H9 (cell line): ENCODE results near the gene ANKFY1. TPM values are rescaled to one million over a fixed set of nuclear protein-coding genes. Genes with fewer than 3 reads are reported as not detected.

Experiments
- DNase-seq: peaks from one replicate; pipeline ENCODE4 v3.0.0-alpha.2; 2017
- H2AFZ ChIP-seq: one replicate; pipeline ENCODE4 v1.6.1; 2013; ENCODE audit warnings: mild to moderate bottlenecking, low read length, control low read depth, moderate library complexity
- H2AK5ac ChIP-seq: 2 replicates; pipeline ENCODE4 v1.6.1; 2013; ENCODE audit warnings: low read length, control low read depth, mixed read lengths; ENCODE audit not compliant: insufficient read length
- H2BK120ac ChIP-seq: one replicate; pipeline ENCODE4 v1.6.1; 2013; ENCODE audit warnings: low read depth, mild to moderate bottlenecking, low read length, control low read depth, inconsistent platforms; ENCODE audit not compliant: poor library complexity, severe bottlenecking
- H2BK12ac ChIP-seq: 2 replicates; pipeline ENCODE4 v1.6.1; 2013; ENCODE audit warnings: low read length, control low read depth, mixed read lengths, low read depth; ENCODE audit not compliant: insufficient read length
- H2BK15ac ChIP-seq: 2 replicates; pipeline ENCODE4 v1.6.1; 2013; ENCODE audit warnings: low read depth, low read length, control low read depth
- H2BK20ac ChIP-seq: one replicate; pipeline ENCODE4 v1.6.1; 2013; ENCODE audit warnings: low read depth, mild to moderate bottlenecking, low read length, control low read depth, inconsistent platforms; ENCODE audit not compliant: poor library complexity, severe bottlenecking
- H2BK5ac ChIP-seq: 2 replicates; pipeline ENCODE4 v1.6.1; 2013; ENCODE audit warnings: low read length, control low read depth, mixed read lengths; ENCODE audit not compliant: insufficient read length
- H3K14ac ChIP-seq: 2 replicates; pipeline ENCODE4 v1.6.1; 2013; ENCODE audit warnings: low read length, control low read depth; ENCODE audit not compliant: insufficient read depth
- H3K18ac ChIP-seq: 2 replicates; pipeline ENCODE4 v1.6.1; 2013; ENCODE audit warnings: low read depth, mild to moderate bottlenecking, mixed read lengths, low read length, control low read depth; ENCODE audit not compliant: insufficient read length
- H3K23ac ChIP-seq: 2 replicates; pipeline ENCODE4 v1.6.1; 2013; ENCODE audit warnings: low read length, control low read depth, mixed read lengths, low read depth; ENCODE audit not compliant: insufficient read length
- H3K23me2 ChIP-seq: 2 replicates; pipeline ENCODE4 v1.6.1; 2013; ENCODE audit warnings: low read depth, mild to moderate bottlenecking, mixed read lengths, low read length, control low read depth; ENCODE audit not compliant: insufficient read length, poor library complexity, severe bottlenecking
- H3K27ac ChIP-seq: 2 replicates; pipeline ENCODE4 v1.5.1; 2013; ENCODE audit warnings: low read length, control low read depth, mixed read lengths, low read depth; ENCODE audit not compliant: insufficient read length
- H3K27me3 ChIP-seq: 2 replicates; pipeline ENCODE4 v1.6.1; 2013; ENCODE audit warnings: low read length, control low read depth, inconsistent platforms; ENCODE audit not compliant: insufficient read depth
- H3K4ac ChIP-seq: 2 replicates; pipeline ENCODE4 v1.6.1; 2013; ENCODE audit warnings: low read depth, mild to moderate bottlenecking, control low read depth, inconsistent platforms, low read length, moderate library complexity
- H3K4me1 ChIP-seq: 2 replicates; pipeline ENCODE4 v1.6.1; 2013; ENCODE audit warnings: low read length, control low read depth, inconsistent platforms; ENCODE audit not compliant: insufficient read depth
- H3K4me2 ChIP-seq: 2 replicates; pipeline ENCODE4 v1.6.1; 2013; ENCODE audit warnings: low read length, control low read depth, mixed read lengths; ENCODE audit not compliant: insufficient read length, insufficient read depth
- H3K56ac ChIP-seq: 2 replicates; pipeline ENCODE4 v1.6.1; 2013; ENCODE audit warnings: low read depth, mild to moderate bottlenecking, mixed read lengths, low read length, control low read depth; ENCODE audit not compliant: insufficient read length
- H3K79me1 ChIP-seq: 2 replicates; pipeline ENCODE4 v1.6.1; 2013; ENCODE audit warnings: low read depth, mild to moderate bottlenecking, moderate library complexity, low read length, control low read depth, inconsistent platforms; ENCODE audit not compliant: insufficient read depth, poor library complexity, severe bottlenecking
- H3K79me2 ChIP-seq: 2 replicates; pipeline ENCODE4 v1.6.1; 2013; ENCODE audit warnings: low read length, control low read depth, inconsistent platforms; ENCODE audit not compliant: insufficient read depth
- H3K9ac ChIP-seq: 2 replicates; pipeline ENCODE4 v1.6.1; 2013; ENCODE audit warnings: low read length, control low read depth, mixed read lengths; ENCODE audit not compliant: insufficient read length; ENCODE audit errors: extremely low read depth
- H3K9me3 ChIP-seq: one replicate; pipeline ENCODE4 v1.6.1; 2013; ENCODE audit warnings: low read depth, low read length, inconsistent platforms; ENCODE audit not compliant: control insufficient read depth
- H3T11ph ChIP-seq: one replicate; pipeline ENCODE4 v1.6.1; 2013; ENCODE audit warnings: mild to moderate bottlenecking, low read length, control low read depth, inconsistent platforms
- H4K20me1 ChIP-seq: one replicate; pipeline ENCODE4 v1.6.1; 2013; ENCODE audit not compliant: control insufficient read depth, insufficient read length, insufficient read depth
- H4K5ac ChIP-seq: 2 replicates; pipeline ENCODE4 v1.6.1; 2013; ENCODE audit warnings: low read depth, mild to moderate bottlenecking, mixed read lengths, low read length, control low read depth; ENCODE audit not compliant: insufficient read length
- H4K8ac ChIP-seq: replicated peaks from 2 replicates; pipeline ENCODE4 v1.6.1; 2013; ENCODE audit warnings: low read length, control low read depth, mixed read lengths, low read depth; ENCODE audit not compliant: insufficient read length
- H4K91ac ChIP-seq: 2 replicates; pipeline ENCODE4 v1.6.1; 2013; ENCODE audit warnings: low read depth, mild to moderate bottlenecking, moderate library complexity, mixed read lengths, low read length, control low read depth; ENCODE audit not compliant: insufficient read length
- H3K27ac Mint-ChIP-seq, 3 experiments: 2 replicates in 2 of 3; 3 replicates in 1 of 3; pipeline ENCODE4 v1.8.0; 2020 to 2021; ENCODE audit warnings: mixed read lengths in 3 of 3, mild to moderate bottlenecking in 1 of 3, moderate library complexity in 1 of 3
- H3K27me3 Mint-ChIP-seq: 2 replicates; pipeline ENCODE4 v1.8.0; 2021; ENCODE audit warnings: low read depth, mild to moderate bottlenecking, moderate library complexity, mixed read lengths
- H3K36me3 Mint-ChIP-seq, 3 experiments: 2 replicates in 2 of 3; 3 replicates in 1 of 3; pipeline ENCODE4 v1.8.0; 2020 to 2021; ENCODE audit warnings: low read depth in 3 of 3, mixed read lengths in 3 of 3; ENCODE audit not compliant: insufficient read depth in 1 of 3
- H3K4me1 Mint-ChIP-seq, 2 experiments: 2 replicates each; pipeline ENCODE4 v1.8.0; 2020; ENCODE audit warnings: mixed read lengths in 2 of 2
- H3K4me3 Mint-ChIP-seq, 2 experiments: 2 replicates in 1 of 2; 3 replicates in 1 of 2; pipeline ENCODE4 v1.8.0; 2020 to 2021; ENCODE audit warnings: mild to moderate bottlenecking in 2 of 2, mixed read lengths in 2 of 2, moderate library complexity in 1 of 2
- H3K9me3 Mint-ChIP-seq, 2 experiments: 2 replicates in 1 of 2; 3 replicates in 1 of 2; pipeline ENCODE4 v1.8.0; 2020; ENCODE audit warnings: mild to moderate bottlenecking in 2 of 2, mixed read lengths in 2 of 2, moderate library complexity in 1 of 2
- CTCF ChIP-seq: fragments of 200-600 bp; sonication (generic); conservative IDR thresholded peaks from 3 replicates; pipeline ENCODE4 v1.8.0; 2021; ENCODE audit warnings: antibody characterized with exemption, mild to moderate bottlenecking
- WGBS: extraction: QIAGEN DNeasy Blood & Tissue Kit; methylation state at CpG from one replicate; pipeline ENCODE4 v1.1.7; 2013; ENCODE audit warnings: missing lambda C conversion rate, low lambda C conversion rate, mixed read lengths; ENCODE audit not compliant: insufficient read length; ENCODE audit errors: extremely low coverage; 5-methylcytosine and 5-hydroxymethylcytosine counted together
- total RNA-seq: library from RNA; stranded (reverse); gene quantifications from 2 replicates; pipeline ENCODE4 v1.2.1, GENCODE V29; 2021

The ANKFY1 gene
- total RNA-seq, 1 experiment from 2014 or later = 51.9 TPM

- Histone ChIP-seq H2BK120ac (no peak overlapping the region), H3K27ac (no peak overlapping the region), H2BK20ac (no peak overlapping the region), H3T11ph (no peak overlapping the region), H3K23ac (no peak overlapping the region), H2AK5ac (no peak overlapping the region), H2BK12ac (no peak overlapping the region), H3K23me2 (no peaks in the 10 kb centered on the region), H2BK5ac (no peak overlapping the region), H3K4me1 (no peaks in the 10 kb centered on the region), H2BK15ac (no peak overlapping the region), H3K9me3 (no peaks in the 10 kb centered on the region), H3K27me3 (no peaks in the 10 kb centered on the region), H3K79me2 (no peaks in the 10 kb centered on the region), H4K8ac (no peak overlapping the region), H3K79me1 (no peaks in the 10 kb centered on the region), H3K4ac (no peak overlapping the region), H3K4me2 (no peak overlapping the region), H3K14ac (no peak overlapping the region), H4K91ac (no peak overlapping the region), H3K18ac (no peak overlapping the region), H3K56ac (no peak overlapping the region), H3K9ac (no peak overlapping the region), H4K20me1 (no peaks in the 10 kb centered on the region), H4K5ac (no peak overlapping the region), H2AFZ (no peak overlapping the region)
- Mint-ChIP-seq H3K27ac (peak overlapping the region in 2 of 3 experiments; percentile 70 to 91; a peak in 2 of 7 replicates), H3K4me1 (no peaks in the 10 kb centered on the region), H3K4me3 (no peak overlapping the region), H3K27me3 (no peaks in the 10 kb centered on the region), H3K9me3 (no peaks in the 10 kb centered on the region), H3K36me3 (peaks cover 27 to 50% (median 38%) of the 10 kb centered on the region in 3 experiments)
- DNase-seq = peak; percentile 58
- TF ChIP-seq CTCF = peak; percentile 76
- no CpG with 5 or more reads among the region's 9 CpGs for WGBS
Measured at GRCh38 chr17:4199818-4200402, 63.9 kb downstream of the ANKFY1 start.
